GM23338 (cell line): ENCODE data around the gene KCTD13.

ENCODE experiments used
- CREB1 ChIP-seq: fragments of 250-450 bp; sonication (Bioruptor Pico); IDR thresholded peaks from 2 replicates; pipeline ENCODE4 v1.5.0; 2020; ENCODE audit warnings: low read depth, mild to moderate bottlenecking, moderate library complexity
- EZH2 ChIP-seq: fragments of 200-600 bp; sonication (generic); IDR thresholded peaks from one replicate; pipeline ENCODE4 v1.8.0; 2017; ENCODE audit warnings: antibody characterized with exemption, mild to moderate bottlenecking, low read depth; ENCODE audit not compliant: unreplicated experiment
- EZH2phosphoT487 ChIP-seq: fragments of 200-600 bp; sonication (generic); IDR thresholded peaks from one replicate; pipeline ENCODE4 v1.8.1; 2018; ENCODE audit warnings: antibody characterized with exemption; ENCODE audit not compliant: unreplicated experiment
- JUNB ChIP-seq: IDR thresholded peaks from one replicate; pipeline ENCODE4 v1.6.1; 2016; ENCODE audit warnings: antibody characterized with exemption; ENCODE audit not compliant: unreplicated experiment
- POLR2AphosphoS5 ChIP-seq: IDR thresholded peaks from 2 replicates; pipeline ENCODE4 v1.6.1; 2016; ENCODE audit warnings: antibody characterized with exemption, low read depth
- REST ChIP-seq: IDR thresholded peaks from one replicate; pipeline ENCODE4 v1.6.1; 2018; ENCODE audit warnings: antibody characterized with exemption; ENCODE audit not compliant: unreplicated experiment
- ZNF114 ChIP-seq: fragments of 250-450 bp; sonication (Bioruptor Pico); IDR thresholded peaks from 2 replicates; pipeline ENCODE4 v1.5.0; 2020; ENCODE audit warnings: mild to moderate bottlenecking, moderate library complexity
- TF ChIP-seq, protein P1 (sequence below), 2 experiments: fragments of 200-600 bp in 1 of 2; sonication (generic) in 1 of 2; conservative IDR thresholded peaks; 2 replicates each; pipeline versions ENCODE4 v1.5.1 to v1.6.1; 2016 to 2017; ENCODE audit warnings: antibody characterized with exemption in 2 of 2, low read depth in 2 of 2, mild to moderate bottlenecking in 2 of 2, moderate library complexity in 1 of 2

GRCh38 chr16:29911676-29912010, 14.4 kb downstream of the KCTD13 start:
- no peak for TF ChIP-seq EZH2phosphoT487
- TF ChIP-seq EZH2 = no peak
- no peak for TF ChIP-seq JUNB
- TF ChIP-seq, protein P1, sequence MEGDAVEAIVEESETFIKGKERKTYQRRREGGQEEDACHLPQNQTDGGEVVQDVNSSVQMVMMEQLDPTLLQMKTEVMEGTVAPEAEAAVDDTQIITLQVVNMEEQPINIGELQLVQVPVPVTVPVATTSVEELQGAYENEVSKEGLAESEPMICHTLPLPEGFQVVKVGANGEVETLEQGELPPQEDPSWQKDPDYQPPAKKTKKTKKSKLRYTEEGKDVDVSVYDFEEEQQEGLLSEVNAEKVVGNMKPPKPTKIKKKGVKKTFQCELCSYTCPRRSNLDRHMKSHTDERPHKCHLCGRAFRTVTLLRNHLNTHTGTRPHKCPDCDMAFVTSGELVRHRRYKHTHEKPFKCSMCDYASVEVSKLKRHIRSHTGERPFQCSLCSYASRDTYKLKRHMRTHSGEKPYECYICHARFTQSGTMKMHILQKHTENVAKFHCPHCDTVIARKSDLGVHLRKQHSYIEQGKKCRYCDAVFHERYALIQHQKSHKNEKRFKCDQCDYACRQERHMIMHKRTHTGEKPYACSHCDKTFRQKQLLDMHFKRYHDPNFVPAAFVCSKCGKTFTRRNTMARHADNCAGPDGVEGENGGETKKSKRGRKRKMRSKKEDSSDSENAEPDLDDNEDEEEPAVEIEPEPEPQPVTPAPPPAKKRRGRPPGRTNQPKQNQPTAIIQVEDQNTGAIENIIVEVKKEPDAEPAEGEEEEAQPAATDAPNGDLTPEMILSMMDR (conservative IDR thresholded peaks at IDR 0.05; ENCODE audit: low read depth in 2 of 2) = no peak
- no peak for TF ChIP-seq REST
- TF ChIP-seq POLR2AphosphoS5 = no peak; the same call in 1 of the 2 replicates
- TF ChIP-seq CREB1 = no peak
- TF ChIP-seq ZNF114 (CRISPR knock-in tag) = no peak
